Measurements from ENCODE around the gene DNAJC8.

Gene DNAJC8

GRCh38 chr1:28273216-28273860 lies 40.5 kb upstream of the DNAJC8 start:
- TF ChIP-seq CTCF (IDR thresholded peaks at IDR 0.05; ENCODE audit: low read depth, low read length), result no peak
- in situ Hi-C loops (cut with HindIII; ENCODE audit: low sequenced_read_pairs), result no loop called here
- H3K4me3 ChIP-seq (ENCODE audit: low read depth, low read length), result no peak overlapping the region
- no peak for DNase-seq (ENCODE audit: low read depth, low spot score)

GRCh38 chr1:28272215-28272852 lies 39.5 kb upstream of the DNAJC8 start:
- no peak for DNase-seq (ENCODE audit: low read depth, low spot score)
- H3K4me3 ChIP-seq (ENCODE audit: low read depth, low read length), result no peak overlapping the region
- in situ Hi-C loops (cut with HindIII; ENCODE audit: low sequenced_read_pairs), result no loop called here
- TF ChIP-seq CTCF (IDR thresholded peaks at IDR 0.05; ENCODE audit: low read depth, low read length), result no peak

- no peak for DNase-seq (ENCODE audit: low read depth, low spot score)
- in situ Hi-C loops (cut with HindIII; ENCODE audit: low sequenced_read_pairs), result no loop called here
- no peak overlapping the region for H3K4me3 ChIP-seq (ENCODE audit: low read depth, low read length)
- no peak for TF ChIP-seq CTCF (IDR thresholded peaks at IDR 0.05; ENCODE audit: low read depth, low read length)
Measured at GRCh38 chr1:28269529-28269928, 36.7 kb upstream of the DNAJC8 start.

GRCh38 chr1:28267633-28268032 lies 34.8 kb upstream of the DNAJC8 start:
- in situ Hi-C loops (cut with HindIII; ENCODE audit: low sequenced_read_pairs), result no loop called here
- DNase-seq (ENCODE audit: low read depth, low spot score), result no peak
- TF ChIP-seq CTCF (IDR thresholded peaks at IDR 0.05; ENCODE audit: low read depth, low read length), result no peak
- H3K4me3 ChIP-seq (ENCODE audit: low read depth, low read length), result no peak overlapping the region

- in situ Hi-C loops (cut with HindIII; ENCODE audit: low sequenced_read_pairs), result no loop called here
- no peak for DNase-seq (ENCODE audit: low read depth, low spot score)
- H3K4me3 ChIP-seq (ENCODE audit: low read depth, low read length), result no peak overlapping the region
- no peak for TF ChIP-seq CTCF (IDR thresholded peaks at IDR 0.05; ENCODE audit: low read depth, low read length)
Measured at GRCh38 chr1:28266920-28267322, 34.1 kb upstream of the DNAJC8 start.

GRCh38 chr1:28265577-28265976 lies 32.7 kb upstream of the DNAJC8 start:
- no peak overlapping the region for H3K4me3 ChIP-seq (ENCODE audit: low read depth, low read length)
- in situ Hi-C loops (cut with HindIII; ENCODE audit: low sequenced_read_pairs), result no loop called here
- no peak for TF ChIP-seq CTCF (IDR thresholded peaks at IDR 0.05; ENCODE audit: low read depth, low read length)
- no peak for DNase-seq (ENCODE audit: low read depth, low spot score)
